Measurements from ENCODE around the gene PHLDA3.
"Not testable (repeated sequence)": the region's sequence is repeated elsewhere in the genome, so short reads cannot be mapped to it uniquely, and the experiment has no call there.

Gene PHLDA3

GRCh38 chr1:201503397-201504176 is 34.6 kb upstream of the PHLDA3 start:
- DNase-seq = no peak

- no peak for DNase-seq
These were observed 33.5 kb upstream of the PHLDA3 start for GRCh38 chr1:201502511-201502857.

DNA sequence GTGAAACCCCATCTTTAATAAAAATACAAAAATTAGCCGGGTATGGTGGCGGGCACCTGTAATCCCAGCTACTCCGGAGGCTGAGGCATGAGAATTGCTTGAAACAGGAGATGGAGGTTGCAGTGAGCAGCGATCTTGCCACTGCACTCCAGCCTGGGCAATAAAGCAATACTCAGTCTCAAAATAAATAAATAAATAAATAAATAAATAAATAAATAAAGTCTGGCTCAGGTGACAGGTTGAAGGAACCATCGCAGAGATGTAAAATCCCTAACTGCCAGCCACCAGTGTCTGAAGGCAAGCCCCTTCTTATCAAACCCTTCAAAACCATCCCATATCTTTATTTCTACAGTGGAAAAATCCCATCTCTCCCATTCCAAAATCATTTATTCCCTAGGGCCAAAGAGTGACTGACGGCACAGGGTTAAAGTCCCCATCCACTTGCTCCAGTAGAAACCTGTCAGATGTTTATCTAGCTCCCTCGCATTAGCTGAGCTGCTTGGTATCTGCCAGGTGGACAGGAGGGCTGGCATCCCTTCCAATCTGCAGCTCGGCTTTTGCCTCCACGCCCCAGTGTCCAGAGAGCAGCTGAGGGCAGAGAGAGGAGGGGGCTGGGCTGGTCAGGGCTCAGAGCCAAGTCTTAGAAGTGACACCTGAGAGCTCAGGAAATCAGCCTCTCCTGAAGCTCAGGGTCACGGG is 33.0 kb upstream of the PHLDA3 start:
- no peak for DNase-seq

DNA sequence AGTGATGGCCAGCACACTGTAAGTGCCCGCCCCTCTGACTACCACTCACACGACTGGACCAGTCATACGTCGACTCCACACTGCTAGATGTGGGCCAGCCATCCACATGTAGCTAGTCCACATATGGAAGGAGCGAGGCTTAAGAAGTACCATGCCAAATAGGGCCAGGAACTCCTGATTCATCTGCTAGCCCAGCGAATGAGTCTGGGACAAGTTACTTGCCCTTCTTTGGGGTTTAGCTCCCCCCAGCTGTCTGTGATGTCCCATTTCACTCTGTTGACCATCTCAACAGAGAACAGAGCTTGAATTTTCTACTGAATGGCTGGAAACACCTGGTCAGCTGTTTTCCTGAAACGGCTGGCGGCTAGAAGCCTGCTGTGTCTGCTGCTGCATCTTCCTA is 32.2 kb upstream of the PHLDA3 start:
- DNase-seq = no peak

DNA sequence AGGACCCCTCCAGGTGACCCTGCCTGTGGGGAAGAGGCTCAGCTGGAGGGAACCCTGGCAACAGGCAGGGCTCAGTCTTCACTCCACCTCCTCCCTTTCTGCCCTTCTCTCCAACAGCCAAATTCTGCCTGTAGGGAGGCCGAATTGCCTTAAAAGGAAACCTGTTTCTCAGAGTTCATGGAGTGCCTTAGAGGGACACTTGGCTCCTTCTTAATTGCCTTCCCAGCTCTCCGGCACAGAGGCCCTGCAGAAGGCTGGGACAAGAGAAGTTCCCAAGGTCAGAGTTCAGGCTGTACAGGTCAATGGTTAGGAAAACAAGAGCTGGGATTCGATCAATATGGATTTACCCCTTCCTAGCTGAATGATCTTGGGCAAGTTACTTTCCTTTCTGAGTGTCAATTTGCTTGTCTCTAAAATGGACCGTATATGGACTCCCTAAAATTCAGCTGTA is 31.7 kb upstream of the PHLDA3 start:
- DNase-seq = no peak

DNA sequence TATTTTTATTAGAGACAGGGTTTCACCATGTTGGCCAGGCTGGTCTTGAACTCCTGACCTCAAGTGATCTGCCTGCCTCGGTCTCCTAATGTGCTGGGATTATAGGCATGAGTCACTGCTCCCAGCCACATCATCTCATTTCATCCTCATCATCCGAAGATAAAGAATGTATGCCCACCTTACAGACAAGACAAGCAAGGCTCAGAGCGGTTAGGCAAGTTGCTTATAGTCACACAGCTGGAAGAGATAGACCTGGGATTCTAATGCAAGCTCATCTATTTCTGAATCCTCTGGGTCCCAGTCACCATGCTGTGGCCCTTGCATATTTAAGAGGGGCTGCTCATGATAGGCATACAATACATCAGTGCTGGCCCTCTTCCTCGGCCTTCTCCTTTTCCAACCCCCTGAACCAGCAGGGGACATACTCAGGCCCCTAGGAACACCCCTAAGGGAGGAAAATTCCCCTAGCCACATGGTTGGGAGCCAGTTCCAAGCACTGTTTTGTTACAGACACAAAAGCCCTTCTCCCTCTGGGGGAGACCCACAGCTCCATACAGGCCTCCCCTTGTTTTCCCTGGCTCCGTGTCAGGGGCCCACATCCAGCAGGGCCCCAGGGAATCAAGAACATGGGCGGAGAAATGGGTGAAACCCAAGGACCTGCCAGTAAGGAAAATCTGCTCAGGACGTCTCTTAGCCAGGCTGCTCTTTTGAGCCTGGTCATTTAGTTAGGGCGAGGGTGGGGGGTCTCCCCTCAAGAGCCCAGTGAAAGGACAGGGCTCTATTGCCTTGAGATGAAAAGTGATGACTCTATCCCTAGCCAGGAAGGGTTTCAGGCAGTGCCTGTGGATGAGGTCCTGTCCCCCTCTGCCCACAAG is 31.0 kb upstream of the PHLDA3 start:
- DNase-seq = no peak

DNA sequence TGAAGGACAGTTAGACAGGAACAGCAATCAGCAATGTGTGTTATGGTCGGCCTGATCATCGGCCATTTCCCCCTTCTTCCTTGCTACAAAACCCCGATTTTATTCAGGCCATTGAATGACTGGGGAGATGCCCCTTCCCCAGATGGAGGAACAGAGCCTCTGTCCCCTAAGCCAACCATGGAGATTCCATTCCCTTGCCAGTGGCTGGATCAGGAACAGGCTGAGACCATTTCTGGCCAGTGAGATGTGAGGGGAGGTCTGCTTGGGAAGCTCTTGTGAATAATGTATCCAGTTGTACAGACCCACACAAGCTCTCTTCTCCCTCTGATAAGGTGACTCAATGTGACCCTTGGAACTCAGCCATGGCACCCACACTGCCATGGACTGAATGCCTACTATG is 30.2 kb upstream of the PHLDA3 start:
- no peak for DNase-seq

DNA sequence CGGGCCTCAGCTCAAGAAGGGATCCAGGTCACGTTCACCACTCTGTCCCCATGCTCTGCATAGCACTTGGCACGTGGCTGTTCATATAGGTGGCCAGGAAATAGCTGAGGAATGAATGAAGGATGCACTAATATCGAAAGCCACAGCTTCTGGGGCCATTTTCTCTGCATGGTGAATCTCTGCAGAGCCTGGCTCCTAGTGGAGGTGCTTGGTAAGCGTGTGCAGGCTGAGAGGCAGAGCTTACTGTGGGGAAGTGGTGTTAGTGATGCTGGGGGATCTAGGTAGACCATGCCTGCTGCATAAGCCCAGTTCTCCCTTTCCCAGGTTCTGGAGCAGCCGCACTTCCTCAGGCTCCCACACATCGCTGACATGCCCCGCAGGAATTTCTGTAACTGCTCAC is 29.6 kb upstream of the PHLDA3 start:
- DNase-seq = no peak

DNA sequence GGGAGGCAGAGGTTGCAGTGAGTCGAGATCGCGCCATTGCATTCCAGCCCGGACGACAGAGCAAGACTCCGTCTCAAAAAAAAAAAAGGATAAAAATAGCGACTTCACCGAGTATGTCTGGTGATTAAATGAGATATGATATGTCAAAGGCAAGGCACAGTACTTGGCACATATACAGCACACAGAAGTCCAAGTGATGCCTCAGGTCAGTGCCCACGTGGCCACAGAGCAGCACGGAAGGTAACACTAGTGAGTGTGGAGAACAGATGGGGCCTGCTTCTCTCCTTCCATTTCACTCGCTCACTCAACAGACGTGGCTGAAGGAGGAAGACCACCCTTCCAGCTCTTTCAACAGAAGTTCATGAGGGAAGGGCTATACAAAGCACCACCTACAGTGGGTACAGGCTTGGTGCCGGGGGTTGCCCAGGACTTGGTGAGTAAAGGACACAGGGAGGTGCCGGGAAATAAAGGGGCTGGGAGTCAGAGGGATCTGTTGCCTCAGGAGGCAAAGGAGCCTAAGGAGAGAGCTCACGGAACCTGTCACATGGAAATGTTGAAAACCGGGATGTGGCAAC is 29.0 kb upstream of the PHLDA3 start:
- no peak for DNase-seq

GRCh38 chr1:201496296-201496690 is 27.3 kb upstream of the PHLDA3 start:
- DNase-seq = no peak

DNA sequence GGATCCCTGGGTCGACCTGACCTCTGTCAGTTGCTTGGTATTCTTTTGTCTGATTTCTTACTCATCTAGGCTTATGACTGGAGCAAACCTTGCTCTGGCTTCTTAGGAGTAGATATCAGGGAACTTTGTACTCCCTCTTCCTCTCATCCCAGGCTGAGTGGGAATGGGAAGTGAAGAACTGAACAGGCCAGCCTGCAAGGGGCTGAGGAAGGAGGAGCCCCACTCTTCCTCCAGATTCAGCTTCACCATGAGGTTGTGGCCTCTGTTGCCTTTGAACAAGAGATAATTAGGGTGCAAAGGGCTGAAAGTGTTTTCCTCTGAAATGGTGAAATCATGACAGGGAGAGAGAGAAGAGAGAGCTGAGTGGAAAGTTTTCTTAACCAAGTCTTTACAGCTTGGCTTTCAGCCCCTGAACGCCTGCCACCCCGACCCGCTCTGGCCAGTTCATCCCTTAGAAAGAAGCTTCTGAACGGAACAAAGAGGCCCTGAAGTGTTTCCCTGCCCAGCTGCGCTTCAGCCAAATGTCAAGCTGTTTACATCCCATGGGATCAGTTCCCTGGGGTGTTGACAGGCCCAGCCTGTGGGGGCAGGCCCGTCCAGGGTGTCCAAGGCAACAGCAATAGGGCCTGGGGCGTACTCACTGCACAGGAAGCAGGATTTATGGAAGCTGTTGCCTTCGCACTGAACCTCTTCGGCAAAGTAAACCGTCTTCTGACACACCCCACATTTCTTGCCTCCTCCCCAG is 26.7 kb upstream of the PHLDA3 start:
- no peak for DNase-seq

DNA sequence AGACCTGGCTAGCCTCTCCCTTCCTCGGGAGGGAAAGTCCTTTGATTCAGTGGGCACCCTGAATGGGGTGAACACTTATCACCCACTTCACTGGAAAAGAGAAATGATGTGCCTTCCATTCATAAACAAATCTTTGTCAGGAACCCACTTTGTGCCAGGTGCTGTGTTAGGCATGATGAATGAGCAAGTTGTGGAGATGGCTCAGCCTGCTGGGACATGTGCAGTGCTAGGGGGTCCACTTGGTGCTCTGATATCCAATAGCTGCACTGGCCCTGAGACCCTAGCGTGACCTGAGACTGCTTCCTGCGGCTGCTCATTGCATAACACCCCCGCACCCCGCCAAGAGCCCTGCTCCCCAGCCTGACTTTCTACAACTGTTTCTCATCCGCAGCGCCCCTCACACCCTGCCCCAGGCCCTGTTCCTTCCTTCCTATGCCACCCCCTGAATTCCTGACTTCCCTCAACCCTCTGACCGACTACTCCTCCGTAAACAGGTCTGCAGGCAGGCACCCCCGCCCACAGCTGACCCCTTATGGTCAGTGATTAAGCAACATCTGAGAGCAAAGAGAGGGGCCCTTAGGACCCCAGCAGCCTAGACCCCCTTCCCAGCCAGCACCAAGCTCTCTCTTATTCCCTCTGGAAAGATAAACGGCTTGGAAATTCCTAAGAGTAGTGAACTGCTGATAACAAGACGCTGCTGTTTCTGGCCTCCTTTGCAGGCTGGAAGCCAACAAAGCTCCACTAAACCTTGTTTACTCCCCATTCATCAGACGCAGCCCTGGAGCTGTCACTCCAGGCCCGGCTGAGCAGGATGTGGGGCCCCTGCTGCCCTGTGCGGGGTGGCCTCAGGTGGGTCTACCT is 25.0 kb upstream of the PHLDA3 start:
- no peak for DNase-seq

- not testable (repeated sequence) for DNase-seq
These were observed 24.2 kb upstream of the PHLDA3 start for GRCh38 chr1:201493026-201493656.

DNA sequence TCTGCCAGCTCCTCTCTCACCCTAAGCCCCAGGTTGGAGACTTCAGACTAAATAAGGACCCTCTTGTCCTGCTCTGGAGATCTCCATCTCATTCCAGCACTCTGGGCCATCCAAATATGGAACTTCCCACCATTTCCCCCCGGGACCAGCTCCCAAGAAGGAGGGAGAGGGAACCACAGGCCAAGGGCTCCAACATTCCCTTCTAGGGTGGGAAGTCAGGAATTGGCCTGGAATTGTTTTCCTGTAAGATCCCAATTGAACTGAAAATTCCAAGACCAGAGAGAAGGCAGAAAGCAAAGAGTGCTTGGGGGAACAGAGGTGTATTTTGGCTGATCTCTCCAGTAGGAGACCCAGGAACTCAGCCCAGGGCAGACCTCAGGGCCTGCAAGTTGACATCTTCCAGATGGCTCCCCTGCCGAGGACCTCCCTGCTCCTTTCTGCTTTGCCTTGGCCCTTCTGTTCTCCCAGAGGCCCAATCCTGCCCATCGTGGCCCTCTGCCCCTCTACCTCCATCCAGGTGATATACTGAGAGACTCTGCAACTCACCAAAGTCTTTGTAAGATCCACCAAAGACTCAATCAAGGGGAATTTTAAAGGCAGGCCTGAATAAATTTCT is 23.0 kb upstream of the PHLDA3 start:
- DNase-seq = no peak

DNA sequence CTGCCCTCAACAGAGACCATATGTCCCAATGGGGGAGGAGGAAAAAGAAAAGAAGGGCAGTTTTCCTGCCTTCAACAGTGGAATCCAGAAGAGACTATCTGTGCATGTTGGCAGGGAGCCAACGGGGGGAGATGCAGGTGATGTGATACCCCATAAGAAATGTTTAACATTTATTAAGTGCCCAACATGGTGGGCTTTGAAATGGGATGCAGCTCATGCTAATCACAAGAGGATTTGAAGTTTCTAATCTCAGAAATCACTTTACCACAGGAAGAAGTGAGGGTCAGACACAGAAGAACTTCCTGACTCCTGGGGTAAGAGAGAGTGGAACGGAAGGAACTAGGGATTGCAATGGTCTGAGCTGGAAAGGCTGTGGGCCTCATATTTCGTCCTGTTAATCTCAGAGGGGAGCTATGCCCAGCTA is 21.7 kb upstream of the PHLDA3 start:
- DNase-seq = no peak

GRCh38 chr1:201489643-201490261 is 20.8 kb upstream of the PHLDA3 start:
- peak in 1 of 2 donors; percentile 3 for DNase-seq

GRCh38 chr1:201488830-201489589 is 20.0 kb upstream of the PHLDA3 start:
- DNase-seq = peak in 1 of 2 donors; percentile 50

DNA sequence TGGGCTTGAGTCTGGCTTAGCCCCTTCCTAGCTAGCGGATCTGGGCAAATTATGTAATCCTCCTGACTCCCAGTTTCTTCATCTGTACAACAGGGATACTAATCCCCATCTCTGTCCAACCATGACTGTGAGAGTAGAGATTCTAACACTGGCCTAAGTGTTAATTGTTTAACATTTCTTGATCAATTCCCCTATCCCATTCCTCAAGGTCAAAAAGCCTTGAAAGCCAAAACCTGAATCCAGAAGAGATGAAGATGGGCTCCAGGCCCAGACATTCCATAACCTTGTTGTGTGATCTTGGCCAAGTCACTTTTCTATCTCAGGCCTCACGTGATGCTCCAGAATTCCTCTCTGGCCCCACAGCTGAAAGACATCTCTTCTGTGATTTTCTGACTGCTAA is 18.8 kb upstream of the PHLDA3 start:
- no peak for DNase-seq

GRCh38 chr1:201486187-201486586 is 17.2 kb upstream of the PHLDA3 start:
- no peak for DNase-seq
